CD8-positive, alpha-beta memory T cell (primary cell): ENCODE results near the gene HCFC2. TPM values are rescaled to one million over a fixed set of nuclear protein-coding genes. Genes with fewer than 3 reads are reported as not detected.

Experiments
- CTCF ChIA-PET: fragments of 350-600 bp; sonication (Branson Sonifier 250); formaldehyde crosslinking; loops from one replicate; lab custom pipeline; 2021; ENCODE audit warnings: antibody characterized with exemption; lab: Charles Lee
- POLR2A ChIA-PET: fragments of 350-600 bp; sonication (Branson Sonifier 250); formaldehyde crosslinking; loops from one replicate; lab custom pipeline; 2021; ENCODE audit warnings: antibody characterized with exemption; lab: Charles Lee
- DNase-seq, 5 donors: peaks; one replicate each; pipeline versions ENCODE4 v3.0.0 to v3.0.0-alpha.2; 2020 to 2022; ENCODE audit warnings: mixed read lengths in 1 of 5
- H3K27ac ChIP-seq: one replicate; pipeline ENCODE4 v1.7.0; 2013; ENCODE audit warnings: low read depth, mild to moderate bottlenecking, low read length, moderate library complexity
- H3K27me3 ChIP-seq: 2 replicates; pipeline ENCODE4 v1.7.0; 2013; ENCODE audit warnings: low read length, mild to moderate bottlenecking; ENCODE audit not compliant: insufficient read depth, poor library complexity, severe bottlenecking
- H3K36me3 ChIP-seq: 2 replicates; pipeline ENCODE4 v1.7.0; 2013; ENCODE audit warnings: mild to moderate bottlenecking, low read length, moderate library complexity; ENCODE audit not compliant: insufficient read depth
- H3K4me1 ChIP-seq: 2 replicates; pipeline ENCODE4 v1.7.0; 2013; ENCODE audit warnings: mild to moderate bottlenecking, low read length, moderate library complexity; ENCODE audit not compliant: insufficient read depth
- H3K4me3 ChIP-seq: 2 replicates; pipeline ENCODE4 v1.7.0; 2013; ENCODE audit warnings: mild to moderate bottlenecking, low read length
- H3K9me3 ChIP-seq: 2 replicates; pipeline ENCODE4 v1.7.0; 2013; ENCODE audit warnings: mild to moderate bottlenecking, low read length
- H3K27ac Mint-ChIP-seq, 8 donors: one replicate each; pipeline ENCODE4 v1.8.0; 2020 to 2021; ENCODE audit warnings: mixed read lengths in 8 of 8, mild to moderate bottlenecking in 6 of 8, inconsistent platforms in 3 of 8, moderate library complexity in 3 of 8
- H3K27me3 Mint-ChIP-seq, 2 donors: one replicate each; pipeline ENCODE4 v1.8.0; 2020 to 2021; ENCODE audit warnings: mixed read lengths in 2 of 2, mild to moderate bottlenecking in 1 of 2, moderate library complexity in 1 of 2
- H3K36me3 Mint-ChIP-seq, 3 donors: one replicate each; pipeline ENCODE4 v1.8.0; 2020 to 2021; ENCODE audit warnings: mixed read lengths in 3 of 3, inconsistent platforms in 1 of 3, mild to moderate bottlenecking in 1 of 3
- H3K4me1 Mint-ChIP-seq, 3 donors: one replicate each; pipeline ENCODE4 v1.8.0; 2020 to 2021; ENCODE audit warnings: mixed read lengths in 3 of 3, inconsistent platforms in 1 of 3, mild to moderate bottlenecking in 1 of 3
- H3K4me3 Mint-ChIP-seq, 7 donors: one replicate each; pipeline ENCODE4 v1.8.0; 2020 to 2021; ENCODE audit warnings: mixed read lengths in 7 of 7, mild to moderate bottlenecking in 6 of 7, moderate library complexity in 4 of 7, inconsistent platforms in 2 of 7
- H3K9me3 Mint-ChIP-seq, 5 donors: one replicate each; pipeline ENCODE4 v1.8.0; 2020 to 2022; ENCODE audit warnings: mixed read lengths in 5 of 5, mild to moderate bottlenecking in 3 of 5, moderate library complexity in 2 of 5, inconsistent platforms in 1 of 5
- polyA plus RNA-seq: library from polyadenylated mRNA; unstranded; fragments of 300-500 nt; fragmentation: Illumina TruSeq; gene quantifications from one replicate; pipeline ENCODE4 v1.2.3, GENCODE V29; 2021
- total RNA-seq, 2 experiments: library from RNA; stranded (reverse); gene quantifications; one replicate each; pipeline ENCODE4 v1.2.3, GENCODE V29; 2021

Gene HCFC2
- total and polyA plus RNA-seq, 3 experiments from 2014 or later = 8.5 to 13.0 (median 12.5) TPM

GRCh38 chr12:104049903-104050356, 14.4 kb upstream of the HCFC2 start, which contains the start of gene GLT8D2:
Gene GLT8D2, minus strand, starts transcription at chr12:104050187. Its CDS starts 30,539 bp downstream, at chr12:104019648.
- Mint-ChIP-seq H3K9me3 (no peaks in the 10 kb centered on the region), H3K27me3 (peaks cover 28 to 45% of the 10 kb centered on the region in 2 donors), H3K36me3 (peaks cover 0 to 3% (median 1%) of the 10 kb centered on the region in 3 donors), H3K4me1 (peaks cover 6 to 13% (median 13%) of the 10 kb centered on the region in 3 donors), H3K27ac (peak within 1 kb of the TSS in 1 of 8 donors; percentile 43), H3K4me3 (peak within 1 kb of the TSS in 6 of 7 donors; percentile 14 to 65 (median 42))
- Histone ChIP-seq H3K4me1 (no peaks in the 10 kb centered on the region), H3K9me3 (no peaks in the 10 kb centered on the region), H3K4me3 (no peak within 1 kb of the TSS), H3K36me3 (no peaks in the 10 kb centered on the region), H3K27ac (no peak within 1 kb of the TSS), H3K27me3 (peaks cover 8% of the 10 kb centered on the region)
- DNase-seq = no peak
- CTCF ChIA-PET = no interaction called here
- POLR2A ChIA-PET = no interaction called here

GRCh38 chr12:104050436-104050835, 13.9 kb upstream of the HCFC2 start:
- no peaks in the 10 kb centered on the region for H3K4me1 ChIP-seq
- DNase-seq = no peak
- no peaks in the 10 kb centered on the region for H3K9me3 ChIP-seq
- CTCF ChIA-PET = no interaction called here
- H3K36me3 ChIP-seq = no peaks in the 10 kb centered on the region
- H3K36me3 Mint-ChIP-seq = peaks cover 0 to 3% (median 1%) of the 10 kb centered on the region in 3 donors
- H3K27ac ChIP-seq = no peak overlapping the region
- peaks cover 28 to 47% of the 10 kb centered on the region in 2 donors for H3K27me3 Mint-ChIP-seq
- peaks cover 8% of the 10 kb centered on the region for H3K27me3 ChIP-seq
- H3K9me3 Mint-ChIP-seq = no peaks in the 10 kb centered on the region
- H3K4me1 Mint-ChIP-seq = peaks cover 3 to 9% (median 8%) of the 10 kb centered on the region in 3 donors
- H3K27ac Mint-ChIP-seq = peak overlapping the region in 1 of 8 donors; percentile 14
- POLR2A ChIA-PET = no interaction called here
- no peak overlapping the region for H3K4me3 ChIP-seq
- H3K4me3 Mint-ChIP-seq = peak overlapping the region in 1 of 7 donors; percentile 65

GRCh38 chr12:104054681-104055346, 9.5 kb upstream of the HCFC2 start:
- Histone ChIP-seq H3K4me1 (no peaks in the 10 kb centered on the region), H3K9me3 (no peaks in the 10 kb centered on the region), H3K27ac (no peak overlapping the region), H3K27me3 (peaks cover 3% of the 10 kb centered on the region), H3K4me3 (no peak overlapping the region), H3K36me3 (no peaks in the 10 kb centered on the region)
- peaks cover 0 to 3% (median 3%) of the 10 kb centered on the region in 5 donors for H3K9me3 Mint-ChIP-seq
- peaks cover 24 to 54% of the 10 kb centered on the region in 2 donors for H3K27me3 Mint-ChIP-seq
- POLR2A ChIA-PET = no interaction called here
- peaks cover 0 to 3% (median 1%) of the 10 kb centered on the region in 3 donors for H3K36me3 Mint-ChIP-seq
- CTCF ChIA-PET = interaction anchor here (2.3 kb wide), 1 partner anchor 54 kb away, joined by 7 read pairs; no protein-coding TSS in a partner anchor
- H3K4me3 Mint-ChIP-seq = no peak overlapping the region
- DNase-seq = no peak
- peaks cover 3 to 6% (median 5%) of the 10 kb centered on the region in 3 donors for H3K4me1 Mint-ChIP-seq
- peak overlapping the region in 1 of 8 donors; percentile 24 for H3K27ac Mint-ChIP-seq

- Histone ChIP-seq H3K27ac (no peak overlapping the region), H3K27me3 (no peaks in the 10 kb centered on the region), H3K4me1 (no peaks in the 10 kb centered on the region), H3K36me3 (no peaks in the 10 kb centered on the region), H3K9me3 (no peaks in the 10 kb centered on the region), H3K4me3 (no peak overlapping the region)
- Mint-ChIP-seq H3K4me1 (no peaks in the 10 kb centered on the region), H3K27me3 (peaks cover 16 to 58% of the 10 kb centered on the region in 2 donors), H3K9me3 (peaks cover 0 to 3% (median 3%) of the 10 kb centered on the region in 5 donors), H3K4me3 (no peak overlapping the region), H3K27ac (no peak overlapping the region), H3K36me3 (peaks cover 0 to 3% (median 1%) of the 10 kb centered on the region in 3 donors)
- DNase-seq = no peak
- CTCF ChIA-PET = interaction anchor here (2.3 kb wide), 1 partner anchor 53 kb away, joined by 7 read pairs; no protein-coding TSS in a partner anchor
- POLR2A ChIA-PET = no interaction called here
These were observed 8.5 kb upstream of the HCFC2 start for GRCh38 chr12:104055686-104056388.

- Histone ChIP-seq H3K4me3 (no peak overlapping the region), H3K36me3 (no peaks in the 10 kb centered on the region), H3K9me3 (no peaks in the 10 kb centered on the region), H3K27ac (no peak overlapping the region), H3K27me3 (no peaks in the 10 kb centered on the region), H3K4me1 (no peaks in the 10 kb centered on the region)
- no peak for DNase-seq
- Mint-ChIP-seq H3K4me1 (no peaks in the 10 kb centered on the region), H3K27me3 (peaks cover 16 to 58% of the 10 kb centered on the region in 2 donors), H3K4me3 (no peak overlapping the region), H3K36me3 (peaks cover 0 to 3% (median 1%) of the 10 kb centered on the region in 3 donors), H3K27ac (no peak overlapping the region), H3K9me3 (peaks cover 0 to 3% (median 3%) of the 10 kb centered on the region in 5 donors)
- CTCF ChIA-PET = interaction anchor here (2.3 kb wide), 3 partner anchors 52 to 55 kb away, joined by 7 to 11 read pairs (median 8); no protein-coding TSS in a partner anchor
- POLR2A ChIA-PET = no interaction called here
These were observed 7.8 kb upstream of the HCFC2 start for GRCh38 chr12:104056419-104056972.

DNA sequence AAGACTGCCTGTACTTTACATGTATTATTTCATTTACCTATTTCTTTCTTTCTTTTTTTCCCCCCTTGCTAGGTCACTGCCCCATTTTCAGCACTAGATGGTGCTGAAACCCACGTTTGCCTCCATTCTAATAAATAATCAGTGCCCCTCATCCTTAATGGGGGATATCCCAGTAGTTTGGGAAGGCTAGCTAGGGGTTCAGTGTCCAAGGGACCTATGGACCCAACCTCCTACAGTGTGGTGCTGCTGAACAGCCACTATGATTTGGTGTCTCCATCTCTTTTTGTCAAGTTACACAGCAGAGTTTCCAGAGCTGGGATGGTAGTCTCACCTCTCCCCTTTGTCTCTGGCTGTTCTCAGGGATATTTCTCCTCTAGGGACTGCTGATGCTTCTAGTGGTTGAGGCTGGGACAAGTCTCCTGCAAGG, 6.5 kb upstream of the HCFC2 start:
- peak in 2 of 5 donors; percentile 10 to 17 for DNase-seq
- Histone ChIP-seq H3K36me3 (no peaks in the 10 kb centered on the region), H3K27me3 (no peaks in the 10 kb centered on the region), H3K4me1 (no peaks in the 10 kb centered on the region), H3K4me3 (no peak overlapping the region), H3K27ac (no peak overlapping the region), H3K9me3 (no peaks in the 10 kb centered on the region)
- H3K9me3 Mint-ChIP-seq = peaks cover 0 to 3% (median 3%) of the 10 kb centered on the region in 5 donors
- H3K27me3 Mint-ChIP-seq = peaks cover 13 to 50% of the 10 kb centered on the region in 2 donors
- CTCF ChIA-PET = interaction anchor here (0.9 to 2.3 kb wide), 7 partner anchors 10 to 69 kb away, joined by 3 to 11 read pairs (median 4); no protein-coding TSS in a partner anchor
- no peak overlapping the region for H3K27ac Mint-ChIP-seq
- H3K36me3 Mint-ChIP-seq = peaks cover 0 to 3% (median 1%) of the 10 kb centered on the region in 3 donors
- H3K4me3 Mint-ChIP-seq = no peak overlapping the region
- POLR2A ChIA-PET = no interaction called here
- no peaks in the 10 kb centered on the region for H3K4me1 Mint-ChIP-seq

- Histone ChIP-seq H3K27me3 (no peaks in the 10 kb centered on the region), H3K4me3 (no peak overlapping the region), H3K9me3 (no peaks in the 10 kb centered on the region), H3K27ac (no peak overlapping the region), H3K36me3 (no peaks in the 10 kb centered on the region), H3K4me1 (no peaks in the 10 kb centered on the region)
- Mint-ChIP-seq H3K27me3 (peaks cover 11 to 46% of the 10 kb centered on the region in 2 donors), H3K4me1 (peaks cover 2 to 4% (median 3%) of the 10 kb centered on the region in 3 donors), H3K36me3 (peaks cover 0 to 3% (median 1%) of the 10 kb centered on the region in 3 donors), H3K27ac (no peak overlapping the region), H3K9me3 (peaks cover 0 to 3% (median 3%) of the 10 kb centered on the region in 5 donors), H3K4me3 (no peak overlapping the region)
- no peak for DNase-seq
- ChIA-PET POLR2A (no interaction called here), CTCF (interaction anchor here (1.0 to 2.3 kb wide), 5 partner anchors 9 to 53 kb away, joined by 4 to 11 read pairs (median 6); no protein-coding TSS in a partner anchor)
These were observed 5.5 kb upstream of the HCFC2 start for GRCh38 chr12:104058802-104059201.
